Gastrocnemius medialis (tissue), 4 donors: ENCODE data around the gene ZNF841.

ENCODE experiments used
- POLR2A ChIP-seq, 2 donors: fragments of 450-650 bp; IDR thresholded peaks; one replicate each; pipeline ENCODE4 v1.6.1; 2017; ENCODE audit warnings: antibody characterized with exemption in 2 of 2, mild to moderate bottlenecking in 2 of 2, moderate library complexity in 2 of 2
- TF ChIP-seq, protein P1 (sequence below), 5 experiments: fragments of 450-650 bp in 3 of 5; fragments of 200-600 bp in 2 of 5; sonication (generic) in 2 of 5; IDR thresholded peaks in 4 of 5; conservative IDR thresholded peaks in 1 of 5; 1 replicate in 4 of 5; 2 replicates in 1 of 5; pipeline ENCODE4 v1.5.1; 2016 to 2019; ENCODE audit warnings: antibody characterized with exemption in 5 of 5, mild to moderate bottlenecking in 3 of 5, moderate library complexity in 3 of 5

GRCh38 chr19:52099497-52100138 lies 4.1 kb upstream of the ZNF841 start:
- TF ChIP-seq, protein P1, sequence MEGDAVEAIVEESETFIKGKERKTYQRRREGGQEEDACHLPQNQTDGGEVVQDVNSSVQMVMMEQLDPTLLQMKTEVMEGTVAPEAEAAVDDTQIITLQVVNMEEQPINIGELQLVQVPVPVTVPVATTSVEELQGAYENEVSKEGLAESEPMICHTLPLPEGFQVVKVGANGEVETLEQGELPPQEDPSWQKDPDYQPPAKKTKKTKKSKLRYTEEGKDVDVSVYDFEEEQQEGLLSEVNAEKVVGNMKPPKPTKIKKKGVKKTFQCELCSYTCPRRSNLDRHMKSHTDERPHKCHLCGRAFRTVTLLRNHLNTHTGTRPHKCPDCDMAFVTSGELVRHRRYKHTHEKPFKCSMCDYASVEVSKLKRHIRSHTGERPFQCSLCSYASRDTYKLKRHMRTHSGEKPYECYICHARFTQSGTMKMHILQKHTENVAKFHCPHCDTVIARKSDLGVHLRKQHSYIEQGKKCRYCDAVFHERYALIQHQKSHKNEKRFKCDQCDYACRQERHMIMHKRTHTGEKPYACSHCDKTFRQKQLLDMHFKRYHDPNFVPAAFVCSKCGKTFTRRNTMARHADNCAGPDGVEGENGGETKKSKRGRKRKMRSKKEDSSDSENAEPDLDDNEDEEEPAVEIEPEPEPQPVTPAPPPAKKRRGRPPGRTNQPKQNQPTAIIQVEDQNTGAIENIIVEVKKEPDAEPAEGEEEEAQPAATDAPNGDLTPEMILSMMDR (IDR thresholded peaks at IDR 0.05 in 4 of 5, conservative IDR thresholded peaks at IDR 0.05 in 1 of 5): no peak
- no peak for TF ChIP-seq POLR2A (IDR thresholded peaks at IDR 0.05)
